Measurements from ENCODE around the gene DEF6.
A peak's percentile ranks its signal among the peaks of the same experiment; 100 is the strongest.
"Not testable (repeated sequence)": the region's sequence is repeated elsewhere in the genome, so short reads cannot be mapped to it uniquely, and the experiment has no call there.

The DEF6 gene

GRCh38 chr6:35283361-35283760 lies 14.3 kb upstream of the DEF6 start:
- DNase-seq: no peak

DNA sequence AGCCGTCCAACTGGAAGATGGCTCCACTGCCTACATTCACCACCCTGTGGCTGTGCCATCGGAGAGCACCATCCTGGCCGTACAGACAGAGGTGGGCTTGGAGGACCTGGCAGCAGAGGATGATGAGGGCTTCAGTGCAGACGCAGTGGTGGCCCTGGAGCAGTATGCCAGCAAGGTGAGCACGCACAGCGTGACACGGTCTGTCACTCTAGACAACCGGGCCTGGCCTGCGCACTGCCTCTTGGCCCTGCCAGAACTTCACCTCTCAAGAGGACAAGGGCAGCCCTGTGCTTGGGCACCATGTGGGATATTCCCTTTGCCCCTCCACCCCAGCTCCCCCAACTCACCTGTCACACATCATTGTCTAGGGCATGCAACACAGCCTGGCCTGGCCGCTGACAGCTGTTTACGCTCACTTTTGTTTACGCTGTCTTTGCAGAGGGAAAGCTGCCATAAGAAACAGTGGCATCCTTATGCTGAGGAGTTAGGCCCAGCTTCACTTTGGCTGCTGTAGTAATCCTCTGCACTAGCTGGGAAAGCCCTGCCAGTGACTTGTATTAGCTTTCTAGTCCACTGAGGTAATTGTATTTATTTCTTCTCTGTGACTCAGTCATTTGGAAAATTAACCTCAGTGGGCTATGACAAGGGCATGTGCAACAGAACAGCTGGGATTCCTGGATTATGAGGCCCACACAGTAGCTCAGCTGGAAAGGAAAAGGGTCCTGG lies 9.8 kb upstream of the DEF6 start:
- DNase-seq: no peak

DNA sequence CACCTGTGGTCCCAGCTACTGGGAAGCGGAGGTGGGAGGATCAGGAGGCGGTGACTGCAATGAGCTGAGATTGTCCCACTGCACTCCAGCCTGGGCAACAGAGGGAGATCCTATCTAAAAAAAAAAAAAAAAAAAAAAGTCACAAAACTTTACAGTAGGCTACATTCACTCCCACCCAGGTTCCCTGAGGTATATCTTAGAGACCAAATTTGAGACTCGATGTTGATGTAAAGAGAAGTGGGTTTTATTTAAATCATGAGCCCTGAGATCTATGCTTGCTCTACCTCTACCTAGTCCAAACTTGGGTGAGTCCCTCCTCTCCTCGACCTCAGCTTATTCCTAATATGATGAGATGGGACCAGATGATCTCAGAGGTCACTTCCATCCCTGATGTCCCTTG lies 8.8 kb upstream of the DEF6 start:
- DNase-seq: no peak

GRCh38 chr6:35291491-35291890 lies 6.1 kb upstream of the DEF6 start:
- no peak for DNase-seq

DNA sequence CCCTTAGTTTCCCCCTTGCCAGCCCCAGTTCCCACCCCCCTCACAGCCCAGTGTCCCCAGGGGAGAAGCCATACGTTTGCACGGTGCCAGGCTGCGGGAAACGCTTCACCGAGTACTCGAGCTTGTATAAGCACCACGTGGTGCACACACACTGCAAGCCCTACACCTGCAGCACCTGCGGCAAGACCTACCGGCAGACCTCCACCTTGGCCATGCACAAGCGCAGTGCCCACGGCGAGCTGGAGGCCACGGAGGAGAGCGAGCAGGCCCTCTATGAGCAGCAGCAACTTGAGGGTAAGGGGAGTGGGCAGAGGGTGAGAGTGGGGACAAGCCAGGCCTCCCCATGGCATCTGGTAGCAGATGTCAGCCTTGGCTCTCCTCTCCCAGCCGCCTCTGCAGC lies 5.1 kb upstream of the DEF6 start:
- DNase-seq: no peak

- DNase-seq: no peak
Observed at GRCh38 chr6:35293681-35294080, 3.9 kb upstream of the DEF6 start.

GRCh38 chr6:35294308-35294945 lies 3.2 kb upstream of the DEF6 start:
- peak; percentile 34 to 46 for DNase-seq

GRCh38 chr6:35295036-35295435 lies 2.6 kb upstream of the DEF6 start:
- DNase-seq: no peak

DNA sequence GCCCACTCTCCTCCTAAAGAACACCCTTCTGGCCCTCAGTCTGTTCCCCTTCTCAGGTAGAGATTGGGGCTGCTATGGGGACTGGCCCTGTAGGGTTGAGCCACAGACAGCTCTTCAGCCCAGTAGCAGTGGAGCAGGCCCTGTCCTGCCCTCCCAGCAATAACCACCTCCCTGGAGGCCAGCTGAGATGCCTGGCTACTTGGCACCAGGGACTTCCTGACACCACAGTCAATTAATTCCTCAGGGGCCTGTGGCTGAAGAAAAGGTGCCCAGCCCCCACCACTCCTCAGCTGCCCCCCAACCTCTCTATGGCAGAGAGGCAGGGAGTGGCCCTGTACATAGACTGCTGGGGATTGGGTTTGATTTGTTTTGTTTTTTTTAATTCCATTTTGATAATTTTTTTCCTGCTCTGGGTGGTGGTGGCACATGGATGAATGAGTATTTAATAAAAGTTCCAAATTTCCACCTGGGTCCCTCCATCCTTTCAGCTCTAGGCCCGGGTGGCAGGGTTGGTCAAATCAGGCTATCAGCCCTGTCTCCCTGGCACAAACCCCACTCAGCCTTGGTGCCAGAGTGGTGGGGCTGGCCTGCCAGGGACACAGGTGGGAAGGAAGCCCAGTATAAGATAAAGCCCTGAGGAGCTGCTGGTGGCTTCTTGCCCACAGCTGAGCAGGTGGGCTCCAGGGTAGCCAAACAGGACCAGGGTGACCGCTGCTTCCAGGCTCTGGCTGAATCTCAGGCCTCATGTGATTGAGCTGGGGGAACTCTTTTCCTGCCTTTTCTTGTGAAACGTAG lies 1.9 kb upstream of the DEF6 start:
- no peak for DNase-seq

GRCh38 chr6:35296931-35297600 lies 552 bp upstream of the DEF6 start:
- DNase-seq: no peak

DNA sequence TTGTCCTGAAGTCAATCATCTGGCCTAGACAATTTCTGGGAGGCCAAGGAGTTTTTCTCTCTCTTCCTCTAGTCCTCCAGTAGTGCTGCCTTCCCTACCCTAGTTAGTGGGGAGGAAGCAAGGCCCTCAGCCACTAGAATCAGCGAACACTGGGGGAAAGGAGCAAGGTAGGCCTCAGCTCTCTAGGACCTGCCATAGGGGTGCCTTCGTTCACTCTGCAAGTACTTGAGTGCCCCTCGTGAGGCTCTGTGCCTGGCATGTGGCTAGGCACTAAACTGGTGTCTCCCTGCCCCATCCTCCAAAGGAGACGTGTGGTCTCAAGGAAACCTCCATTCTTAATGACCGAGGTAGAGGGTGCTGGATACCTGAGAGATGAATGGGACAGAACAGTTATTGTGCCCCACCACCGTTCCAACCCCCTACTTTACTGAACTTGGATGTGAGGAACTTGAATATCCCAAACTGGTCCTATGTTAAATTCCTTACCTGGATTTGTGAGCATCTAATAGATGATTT lies 1.1 kb downstream of the DEF6 start:
- DNase-seq: no peak

GRCh38 chr6:35299674-35300073 lies 2.1 kb downstream of the DEF6 start:
- DNase-seq: no peak

- DNase-seq: peak in 1 of 2 experiments; percentile 33
Observed at GRCh38 chr6:35300848-35301247, 3.2 kb downstream of the DEF6 start.

DNA sequence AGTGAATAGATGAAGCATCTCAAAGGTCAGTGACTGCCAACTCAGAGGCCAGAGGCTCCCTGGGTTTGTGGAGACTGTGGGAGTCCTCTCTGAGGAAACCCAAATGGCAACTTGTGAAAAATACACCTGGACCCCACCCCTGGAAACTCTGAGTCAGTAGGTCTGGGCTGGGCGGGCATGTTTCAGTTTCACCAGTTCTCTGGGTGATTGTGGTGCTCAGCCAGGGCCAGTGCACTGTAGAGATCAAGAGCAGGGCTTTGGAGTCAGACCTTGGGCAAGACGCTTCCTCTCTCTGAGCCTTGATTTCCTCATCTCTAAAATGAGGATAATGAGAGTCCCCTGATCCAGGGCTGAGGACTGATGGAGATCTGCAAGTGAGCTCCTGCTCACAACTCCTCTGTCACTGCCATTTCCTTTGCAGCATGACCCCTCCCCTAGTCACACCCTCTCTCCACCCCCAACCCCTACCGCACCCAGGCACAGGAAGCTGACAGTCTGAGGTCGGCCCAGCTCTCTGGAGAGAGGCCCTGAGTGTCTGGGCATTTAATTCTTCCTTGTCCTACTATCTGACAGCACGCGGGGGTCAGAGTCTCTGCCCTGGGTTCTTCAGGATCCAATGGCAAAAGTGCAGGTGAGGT lies 5.1 kb downstream of the DEF6 start:
- DNase-seq: peak; percentile 85 to 88

- no peak for DNase-seq
Observed at GRCh38 chr6:35304299-35304698, 6.7 kb downstream of the DEF6 start.

GRCh38 chr6:35305117-35305516 lies 7.5 kb downstream of the DEF6 start:
- no peak for DNase-seq

GRCh38 chr6:35307138-35307537 lies 9.5 kb downstream of the DEF6 start:
- DNase-seq: not testable (repeated sequence)

GRCh38 chr6:35308543-35308942 lies 10.9 kb downstream of the DEF6 start:
- not testable (repeated sequence) for DNase-seq

GRCh38 chr6:35309611-35310264 lies 12.1 kb downstream of the DEF6 start:
- DNase-seq: no peak

DNA sequence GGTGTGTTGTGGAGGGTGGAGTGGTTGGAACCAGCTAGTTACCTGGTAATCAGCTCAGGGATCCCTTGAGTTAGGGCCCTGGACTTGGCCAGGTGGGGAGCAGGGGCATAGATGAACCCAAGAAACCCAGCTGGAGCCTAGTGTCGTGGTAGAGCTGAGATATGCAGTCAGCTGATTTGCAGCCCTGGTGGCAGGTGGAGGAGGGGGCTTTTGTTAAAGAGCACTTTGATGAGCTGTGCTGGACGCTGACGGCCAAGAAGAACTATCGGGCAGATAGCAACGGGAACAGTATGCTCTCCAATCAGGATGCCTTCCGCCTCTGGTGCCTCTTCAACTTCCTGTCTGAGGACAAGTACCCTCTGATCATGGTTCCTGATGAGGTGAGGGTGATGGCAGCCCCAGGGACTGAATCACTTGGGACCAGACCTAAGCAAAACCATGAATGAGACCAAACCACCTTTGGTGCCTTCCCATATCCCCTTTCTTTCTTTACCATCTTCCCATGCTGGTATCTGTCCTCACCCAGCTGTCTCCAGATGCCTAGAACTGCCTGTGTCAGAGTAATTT lies 12.7 kb downstream of the DEF6 start:
- no peak for DNase-seq

- peak; percentile 43 to 51 for DNase-seq
Observed at GRCh38 chr6:35311390-35312075, 13.9 kb downstream of the DEF6 start.
